Muscle layer of colon (tissue), 2 donors: ENCODE measurements around the gene SIGLEC15.

Experiments
- H3K27ac ChIP-seq: one replicate; pipeline ENCODE4 v1.7.0; 2013; ENCODE audit warnings: low read depth, mild to moderate bottlenecking, low read length, moderate library complexity
- H3K27me3 ChIP-seq, 2 donors: one replicate each; pipeline ENCODE4 v1.7.0; 2013; ENCODE audit warnings: low read length in 2 of 2, mild to moderate bottlenecking in 2 of 2; ENCODE audit not compliant: insufficient read depth in 2 of 2, control insufficient read depth in 1 of 2
- H3K36me3 ChIP-seq: one replicate; pipeline ENCODE4 v1.7.0; 2013; ENCODE audit warnings: mild to moderate bottlenecking, low read length; ENCODE audit not compliant: insufficient read depth
- H3K4me1 ChIP-seq: one replicate; pipeline ENCODE4 v1.7.0; 2013; ENCODE audit warnings: mild to moderate bottlenecking, low read length; ENCODE audit not compliant: insufficient read depth
- H3K4me3 ChIP-seq, 2 donors: one replicate each; pipeline ENCODE4 v1.7.0; 2013; ENCODE audit warnings: low read length in 2 of 2, low read depth in 1 of 2, mild to moderate bottlenecking in 1 of 2, moderate library complexity in 1 of 2
- H3K9ac ChIP-seq: one replicate; pipeline ENCODE4 v1.7.0; 2013; ENCODE audit warnings: low read length
- H3K9me3 ChIP-seq: one replicate; pipeline ENCODE4 v1.7.0; 2013; ENCODE audit warnings: mild to moderate bottlenecking, low read length
- donor health status: abdominal sarcoma.
- donor health status: Adenocarcinoma of cecum.

The SIGLEC15 gene

GRCh38 chr18:45865466-45865865 is 40.0 kb downstream of the SIGLEC15 start:
- Histone ChIP-seq H3K4me1 (no peaks in the 10 kb centered on the region), H3K9me3 (no peaks in the 10 kb centered on the region), H3K4me3 (no peak overlapping the region), H3K9ac (no peak overlapping the region), H3K27ac (no peak overlapping the region), H3K27me3 (no peaks in the 10 kb centered on the region), H3K36me3 (peaks cover 56% of the 10 kb centered on the region)

GRCh38 chr18:45870419-45870818 is 44.9 kb downstream of the SIGLEC15 start:
- Histone ChIP-seq H3K4me1 (no peaks in the 10 kb centered on the region), H3K27ac (no peak overlapping the region), H3K4me3 (no peak overlapping the region), H3K9me3 (no peaks in the 10 kb centered on the region), H3K36me3 (peaks cover 49% of the 10 kb centered on the region), H3K27me3 (no peaks in the 10 kb centered on the region), H3K9ac (no peak overlapping the region)

DNA sequence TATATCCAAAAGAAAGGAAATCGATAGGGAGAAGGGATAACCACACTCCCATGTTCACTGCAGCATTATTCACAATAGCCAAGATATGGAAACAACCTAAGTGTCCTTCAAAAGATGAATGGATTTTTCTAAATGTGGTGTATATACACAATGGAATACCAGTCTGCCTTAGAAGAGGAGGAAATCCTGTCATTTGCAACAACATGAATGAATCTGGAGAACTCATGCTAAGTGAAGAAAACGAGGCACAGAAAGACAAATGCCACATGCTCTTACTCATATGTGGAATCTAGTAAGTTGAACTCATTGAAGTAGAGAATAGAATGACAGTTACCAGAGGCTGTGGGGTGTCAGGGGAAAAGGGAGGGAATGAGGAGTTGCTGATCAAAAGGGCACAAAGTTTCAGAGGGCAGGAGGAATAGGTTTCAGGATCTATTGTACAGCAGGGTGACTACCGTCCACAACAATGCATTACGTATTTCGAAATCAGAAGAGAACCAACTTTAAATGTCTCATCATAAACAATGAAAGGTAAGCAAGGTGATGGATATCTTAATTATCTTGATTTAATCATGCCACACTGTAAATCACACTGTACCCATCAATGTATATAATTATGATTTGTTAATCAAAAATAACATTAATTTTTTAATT is 46.1 kb downstream of the SIGLEC15 start:
- no peak overlapping the region for H3K27ac ChIP-seq
- peaks cover 37% of the 10 kb centered on the region for H3K36me3 ChIP-seq

DNA sequence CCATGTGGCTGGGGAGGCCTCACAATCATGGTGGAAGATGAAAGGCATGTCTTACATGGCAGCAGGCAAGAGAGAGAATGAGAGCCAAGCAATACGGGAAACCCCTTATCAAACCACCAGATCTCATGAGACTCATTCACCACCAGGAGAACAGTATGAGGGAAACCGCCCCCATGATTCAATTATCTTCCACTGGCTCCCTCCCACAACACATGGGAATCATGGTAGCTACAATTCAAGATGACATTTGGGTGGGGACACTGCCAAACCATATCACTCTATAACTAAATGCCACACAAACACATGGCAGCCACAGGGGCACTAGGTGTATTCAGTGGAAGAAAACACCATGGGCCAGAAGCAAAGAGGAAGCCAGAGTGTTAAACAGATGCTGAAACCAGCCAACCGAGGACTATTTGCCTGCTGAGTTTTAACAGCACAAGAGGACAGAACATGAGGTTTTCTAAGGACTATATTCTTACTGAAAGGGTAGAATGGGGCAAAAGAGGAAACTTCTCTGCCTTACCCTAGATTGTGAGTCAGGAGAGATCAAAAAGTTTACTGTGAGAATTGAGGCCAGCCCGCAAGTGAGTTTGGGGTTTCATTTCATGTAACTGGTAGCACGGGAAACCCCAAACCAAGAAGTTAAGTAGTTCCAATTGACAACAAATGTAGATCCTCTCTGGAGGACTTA is 49.2 kb downstream of the SIGLEC15 start:
- Histone ChIP-seq H3K4me1 (no peaks in the 10 kb centered on the region), H3K4me3 (no peak overlapping the region), H3K36me3 (peaks cover 46% of the 10 kb centered on the region), H3K9ac (no peak overlapping the region), H3K27me3 (no peaks in the 10 kb centered on the region), H3K9me3 (no peaks in the 10 kb centered on the region), H3K27ac (no peak overlapping the region)

More for the DNA sequence above, 46.1 kb downstream of the SIGLEC15 start:
- H3K27me3 ChIP-seq = no peaks in the 10 kb centered on the region
- no peak overlapping the region for H3K9ac ChIP-seq
- H3K9me3 ChIP-seq = no peaks in the 10 kb centered on the region
- H3K4me3 ChIP-seq = no peak overlapping the region
- no peaks in the 10 kb centered on the region for H3K4me1 ChIP-seq

GRCh38 chr18:45876161-45876560 is 50.7 kb downstream of the SIGLEC15 start:
- Histone ChIP-seq H3K27ac (no peak overlapping the region), H3K9me3 (no peaks in the 10 kb centered on the region), H3K4me1 (no peaks in the 10 kb centered on the region), H3K9ac (no peak overlapping the region), H3K36me3 (peaks cover 39% of the 10 kb centered on the region), H3K4me3 (no peak overlapping the region), H3K27me3 (no peaks in the 10 kb centered on the region)

GRCh38 chr18:45877403-45877802 is 51.9 kb downstream of the SIGLEC15 start:
- H3K9ac ChIP-seq = no peak overlapping the region
- no peaks in the 10 kb centered on the region for H3K9me3 ChIP-seq
- H3K36me3 ChIP-seq = peaks cover 33% of the 10 kb centered on the region
- H3K4me3 ChIP-seq = no peak overlapping the region
- no peak overlapping the region for H3K27ac ChIP-seq
- H3K4me1 ChIP-seq = no peaks in the 10 kb centered on the region
- no peaks in the 10 kb centered on the region for H3K27me3 ChIP-seq

GRCh38 chr18:45879681-45880655 is 54.5 kb downstream of the SIGLEC15 start:
- Histone ChIP-seq H3K27me3 (no peaks in the 10 kb centered on the region), H3K27ac (no peak overlapping the region), H3K36me3 (peaks cover 37% of the 10 kb centered on the region), H3K9ac (no peak overlapping the region), H3K4me3 (no peak overlapping the region), H3K4me1 (no peaks in the 10 kb centered on the region), H3K9me3 (no peaks in the 10 kb centered on the region)

- no peak overlapping the region for H3K27ac ChIP-seq
- no peak overlapping the region for H3K4me3 ChIP-seq
- no peaks in the 10 kb centered on the region for H3K9me3 ChIP-seq
- H3K36me3 ChIP-seq = peaks cover 36% of the 10 kb centered on the region
- H3K9ac ChIP-seq = no peak overlapping the region
- no peaks in the 10 kb centered on the region for H3K4me1 ChIP-seq
- no peaks in the 10 kb centered on the region for H3K27me3 ChIP-seq
These were observed 55.5 kb downstream of the SIGLEC15 start for GRCh38 chr18:45880876-45881558.

DNA sequence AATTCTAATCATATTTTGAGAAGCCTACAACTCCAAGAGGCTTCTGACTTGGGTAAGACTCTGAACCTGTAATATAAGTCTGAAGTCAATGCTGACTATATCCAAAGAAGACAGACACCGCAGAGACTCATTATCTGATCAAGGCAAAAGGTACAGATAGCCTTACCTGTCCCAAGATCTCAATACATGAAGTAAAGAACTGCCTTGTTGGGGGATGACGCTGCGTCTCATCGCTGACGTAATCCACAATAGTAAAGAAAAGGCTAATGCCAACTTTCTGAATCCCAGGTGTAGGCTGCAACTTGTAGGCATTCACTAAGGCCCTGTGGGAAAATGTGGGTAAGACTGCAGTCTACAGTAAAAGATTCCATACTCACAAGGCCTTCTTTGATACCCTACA is 62.1 kb downstream of the SIGLEC15 start:
- Histone ChIP-seq H3K9ac (no peak overlapping the region), H3K36me3 (peaks cover 39% of the 10 kb centered on the region), H3K4me1 (no peaks in the 10 kb centered on the region), H3K4me3 (no peak overlapping the region), H3K9me3 (no peaks in the 10 kb centered on the region), H3K27ac (no peak overlapping the region), H3K27me3 (no peaks in the 10 kb centered on the region)

DNA sequence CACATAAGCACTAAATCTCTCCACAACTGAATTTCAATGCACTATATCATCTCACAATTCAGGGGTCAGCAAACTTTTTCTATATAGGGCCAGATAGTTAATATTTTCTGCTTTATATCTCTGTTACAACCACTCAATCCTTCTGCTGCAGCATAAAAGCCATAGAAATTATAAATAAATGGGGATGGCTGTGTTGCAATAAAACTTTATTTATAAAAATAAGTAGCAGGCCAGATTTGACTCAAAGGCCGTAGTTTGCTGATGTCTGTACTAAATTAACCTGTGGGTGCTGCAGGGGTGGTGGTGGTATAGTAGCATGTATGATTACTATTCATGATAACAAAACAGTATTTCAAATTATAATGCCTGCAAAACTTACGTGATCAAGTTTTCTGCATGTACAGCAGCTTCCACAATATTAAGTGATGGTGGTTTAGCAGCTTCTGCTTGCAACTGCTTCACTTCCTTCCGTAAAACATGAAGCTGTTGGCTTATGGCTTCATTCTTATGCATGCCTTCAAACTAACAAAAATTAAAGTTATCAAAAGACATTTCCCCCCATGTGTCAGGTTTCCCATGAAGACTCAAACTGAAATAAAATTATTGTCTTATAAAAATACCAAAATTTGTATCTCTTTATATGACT is 64.1 kb downstream of the SIGLEC15 start:
- Histone ChIP-seq H3K9me3 (no peaks in the 10 kb centered on the region), H3K4me3 (no peak overlapping the region), H3K9ac (no peak overlapping the region), H3K27ac (no peak overlapping the region), H3K4me1 (no peaks in the 10 kb centered on the region), H3K27me3 (no peaks in the 10 kb centered on the region), H3K36me3 (peaks cover 25% of the 10 kb centered on the region)
